Smooth muscle cell (in vitro differentiated cells): Measurements from ENCODE around the gene LVRN. TPM values are rescaled to one million over a fixed set of nuclear protein-coding genes. Genes with fewer than 3 reads are reported as not detected.

Experiments
- DNase-seq: peaks from one replicate; lab custom pipeline; 2025; ENCODE audit not compliant: unreplicated experiment; lab: John Stamatoyannopoulos, UW
- H2AFZ ChIP-seq: fragments of 200-600 bp; sonication (generic); 2 replicates; pipeline ENCODE4 v1.6.0; 2016; ENCODE audit warnings: antibody characterized with exemption, low read depth, mild to moderate bottlenecking
- H3F3A ChIP-seq: fragments of 200-600 bp; sonication (generic); 2 replicates; pipeline ENCODE4 v1.6.0; 2017; ENCODE audit warnings: antibody characterized with exemption, low read depth
- H3K27ac ChIP-seq: fragments of 200-600 bp; sonication (generic); 2 replicates; pipeline ENCODE4 v1.5.1; 2016; ENCODE audit warnings: low read depth, mild to moderate bottlenecking
- H3K27me3 ChIP-seq: fragments of 200-600 bp; sonication (generic); 2 replicates; pipeline ENCODE4 v1.6.1; 2016; ENCODE audit warnings: low read depth, mild to moderate bottlenecking
- H3K36me3 ChIP-seq: fragments of 200-600 bp; sonication (generic); 2 replicates; pipeline ENCODE4 v1.5.1; 2016; ENCODE audit warnings: low read depth
- H3K4me1 ChIP-seq: fragments of 200-600 bp; sonication (generic); 2 replicates; pipeline ENCODE4 v1.5.1; 2016; ENCODE audit warnings: low read depth
- H3K4me2 ChIP-seq: fragments of 200-600 bp; sonication (generic); 2 replicates; pipeline ENCODE4 v1.6.0; 2016; ENCODE audit warnings: mild to moderate bottlenecking
- H3K4me3 ChIP-seq: fragments of 200-600 bp; sonication (generic); 2 replicates; pipeline ENCODE4 v1.5.1; 2016; ENCODE audit warnings: mild to moderate bottlenecking
- H3K79me2 ChIP-seq: fragments of 200-600 bp; sonication (generic); 2 replicates; pipeline ENCODE4 v1.6.0; 2016; ENCODE audit warnings: low read depth, mild to moderate bottlenecking
- H3K9ac ChIP-seq: fragments of 200-600 bp; sonication (generic); 2 replicates; pipeline ENCODE4 v1.6.0; 2016; ENCODE audit warnings: low read depth
- H3K9me3 ChIP-seq: fragments of 200-600 bp; sonication (generic); replicated peaks from 2 replicates; pipeline ENCODE4 v1.5.1; 2016; ENCODE audit warnings: low read depth
- H4K20me1 ChIP-seq: fragments of 200-600 bp; sonication (generic); 2 replicates; pipeline ENCODE4 v1.6.0; 2016; ENCODE audit warnings: low read depth
- WGBS: methylation state at CpG from one replicate; pipeline ENCODE4 v1.1.7; 2016; ENCODE audit warnings: low lambda C conversion rate; 5-methylcytosine and 5-hydroxymethylcytosine counted together
- polyA plus RNA-seq: library from polyadenylated mRNA; unstranded; fragments of >200 nt; fragmentation: Nextera tagmentation; extraction: Ambion mirVana; gene quantifications from 2 replicates; pipeline ENCODE4 v1.2.1, GENCODE V29; 2016
- total RNA-seq: library from RNA; depleted of rRNA; stranded (reverse); fragments of >200 nt; gene quantifications from 2 replicates; pipeline ENCODE4 v1.2.3, GENCODE V29; 2014
- TF ChIP-seq, protein P1 (sequence below): fragments of 200-600 bp; sonication (generic); IDR thresholded peaks from 2 replicates; pipeline ENCODE4 v1.5.1; 2017; ENCODE audit warnings: borderline replicate concordance, mild to moderate bottlenecking, antibody characterized with exemption; ENCODE audit not compliant: insufficient read depth, poor library complexity, severe bottlenecking

The LVRN gene
- total and polyA plus RNA-seq, 2 experiments from 2014 or later, result 0.72 to 0.87 TPM

DNA sequence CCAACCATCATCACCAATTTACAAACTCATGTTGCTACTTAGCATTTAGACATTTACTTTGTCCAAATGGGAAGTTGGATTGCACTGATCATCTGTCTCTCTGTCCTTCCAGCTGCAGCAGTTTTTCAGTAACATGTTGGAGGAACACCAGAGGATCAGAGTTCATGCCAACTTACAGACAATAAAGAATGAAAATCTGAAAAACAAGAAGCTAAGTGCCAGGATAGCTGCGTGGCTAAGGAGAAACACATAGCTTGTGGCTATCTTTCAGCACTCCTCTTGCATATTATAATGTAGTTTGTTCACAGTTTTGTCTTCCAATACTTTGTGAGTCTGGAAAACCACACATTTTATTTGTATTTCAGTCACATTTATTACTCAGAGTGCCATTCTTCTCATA lies 63.6 kb downstream of the LVRN start:
- Histone ChIP-seq H3K4me2 (no peak overlapping the region), H3K4me3 (no peak overlapping the region), H3K27ac (no peak overlapping the region), H3F3A (no peaks in the 10 kb centered on the region), H3K4me1 (no peaks in the 10 kb centered on the region), H3K36me3 (no peaks in the 10 kb centered on the region), H3K9me3 (no peaks in the 10 kb centered on the region), H3K27me3 (no peaks in the 10 kb centered on the region), H3K9ac (no peak overlapping the region), H2AFZ (no peak overlapping the region), H4K20me1 (no peaks in the 10 kb centered on the region), H3K79me2 (no peaks in the 10 kb centered on the region)
- TF ChIP-seq, protein P1, sequence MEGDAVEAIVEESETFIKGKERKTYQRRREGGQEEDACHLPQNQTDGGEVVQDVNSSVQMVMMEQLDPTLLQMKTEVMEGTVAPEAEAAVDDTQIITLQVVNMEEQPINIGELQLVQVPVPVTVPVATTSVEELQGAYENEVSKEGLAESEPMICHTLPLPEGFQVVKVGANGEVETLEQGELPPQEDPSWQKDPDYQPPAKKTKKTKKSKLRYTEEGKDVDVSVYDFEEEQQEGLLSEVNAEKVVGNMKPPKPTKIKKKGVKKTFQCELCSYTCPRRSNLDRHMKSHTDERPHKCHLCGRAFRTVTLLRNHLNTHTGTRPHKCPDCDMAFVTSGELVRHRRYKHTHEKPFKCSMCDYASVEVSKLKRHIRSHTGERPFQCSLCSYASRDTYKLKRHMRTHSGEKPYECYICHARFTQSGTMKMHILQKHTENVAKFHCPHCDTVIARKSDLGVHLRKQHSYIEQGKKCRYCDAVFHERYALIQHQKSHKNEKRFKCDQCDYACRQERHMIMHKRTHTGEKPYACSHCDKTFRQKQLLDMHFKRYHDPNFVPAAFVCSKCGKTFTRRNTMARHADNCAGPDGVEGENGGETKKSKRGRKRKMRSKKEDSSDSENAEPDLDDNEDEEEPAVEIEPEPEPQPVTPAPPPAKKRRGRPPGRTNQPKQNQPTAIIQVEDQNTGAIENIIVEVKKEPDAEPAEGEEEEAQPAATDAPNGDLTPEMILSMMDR, result no peak
- DNase-seq, result no peak
- 93% methylated on average over 1 of the region's 1 CpG for WGBS

DNA sequence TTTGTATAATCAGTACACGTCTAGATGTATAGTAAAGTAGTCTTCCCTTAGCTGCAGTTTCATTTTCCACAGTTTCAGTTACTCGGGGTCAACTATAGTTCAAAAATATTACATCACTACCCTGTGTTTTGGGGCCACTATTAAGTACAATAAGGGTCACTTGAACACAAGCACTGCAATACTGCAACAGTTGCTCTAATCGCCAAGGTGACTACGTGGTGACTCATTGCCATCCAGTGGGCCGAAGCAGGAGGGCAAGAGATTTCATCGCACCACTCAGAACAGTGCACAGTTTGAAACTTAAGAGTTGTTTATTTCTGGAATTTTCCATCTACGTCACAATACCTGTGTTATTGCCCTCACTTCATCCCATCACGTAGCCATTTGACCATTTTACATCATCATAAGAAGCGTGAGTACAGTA lies 69.8 kb downstream of the LVRN start, which contains the start of gene ARL14EPL:
TSS of gene ARL14EPL (plus strand) at position 379 of the 424 bp plus-strand sequence. CDS start 18,994 bp downstream, outside the sequence.
- Histone ChIP-seq H3K79me2 (no peaks in the 10 kb centered on the region), H2AFZ (no peak within 1 kb of the TSS)

DNA sequence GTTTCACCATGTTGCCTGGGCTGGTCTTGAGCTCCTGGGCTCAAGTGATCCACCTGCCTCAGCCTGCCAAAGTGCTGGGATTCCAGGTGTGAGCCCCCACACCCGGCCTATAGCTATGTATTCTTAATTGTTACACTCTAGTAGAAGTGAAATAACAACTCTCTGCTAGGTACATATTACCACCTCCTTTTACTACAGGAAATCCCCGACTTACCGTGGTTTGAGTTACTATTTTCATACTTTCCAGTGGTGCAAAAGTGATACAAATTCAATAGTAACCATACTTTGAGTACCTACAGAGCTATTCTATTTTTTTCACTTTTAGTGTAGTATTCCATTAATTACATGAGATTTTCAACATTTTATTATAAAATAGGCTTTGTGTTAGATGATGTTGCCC lies 70.7 kb downstream of the LVRN start:
- Histone ChIP-seq H3K4me1 (no peaks in the 10 kb centered on the region), H3K9me3 (no peaks in the 10 kb centered on the region), H3K4me3 (no peak overlapping the region), H3K4me2 (no peak overlapping the region), H4K20me1 (no peaks in the 10 kb centered on the region), H3K36me3 (no peaks in the 10 kb centered on the region), H3F3A (no peaks in the 10 kb centered on the region), H3K79me2 (no peaks in the 10 kb centered on the region), H3K27ac (no peak overlapping the region), H3K9ac (no peak overlapping the region), H3K27me3 (no peaks in the 10 kb centered on the region), H2AFZ (no peak overlapping the region)
- WGBS, result 93% methylated on average over 3 of the region's 3 CpGs
- TF ChIP-seq, protein P1, result no peak
- DNase-seq, result no peak

More for the DNA sequence above, 69.8 kb downstream of the LVRN start, which contains the start of gene ARL14EPL:
- Histone ChIP-seq H3K27ac (no peak within 1 kb of the TSS), H3F3A (no peaks in the 10 kb centered on the region), H3K4me1 (no peaks in the 10 kb centered on the region), H3K9me3 (no peaks in the 10 kb centered on the region), H3K27me3 (no peaks in the 10 kb centered on the region), H3K36me3 (no peaks in the 10 kb centered on the region), H3K9ac (no peak within 1 kb of the TSS), H4K20me1 (no peaks in the 10 kb centered on the region), H3K4me3 (no peak within 1 kb of the TSS), H3K4me2 (peak within 1 kb of the TSS; percentile 65)
- 57% methylated on average over 9 of the region's 9 CpGs for WGBS
- no peak for DNase-seq
- TF ChIP-seq, protein P1, result no peak

DNA sequence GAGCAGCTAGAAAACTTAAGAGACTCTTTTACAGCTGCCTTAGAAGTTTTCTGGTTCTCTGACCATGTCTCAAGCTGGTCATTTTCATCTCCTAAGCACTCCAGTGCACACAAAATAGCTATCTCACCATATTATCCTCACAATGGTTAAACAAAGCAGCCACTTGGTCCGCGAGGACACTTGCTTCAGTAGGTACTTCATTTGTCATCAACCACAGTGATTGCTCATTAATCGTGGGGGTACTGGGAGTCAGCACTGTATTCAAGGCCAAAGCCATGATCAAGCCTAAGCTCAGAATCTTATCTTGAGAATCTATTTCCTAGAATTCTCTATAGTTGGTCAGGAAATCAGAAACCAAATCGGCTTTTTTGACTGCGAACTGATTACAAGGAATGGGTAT lies 72.8 kb downstream of the LVRN start:
- Histone ChIP-seq H3K9ac (no peak overlapping the region), H4K20me1 (no peaks in the 10 kb centered on the region), H3K4me1 (no peaks in the 10 kb centered on the region), H3K27ac (no peak overlapping the region), H3F3A (no peaks in the 10 kb centered on the region), H3K9me3 (no peaks in the 10 kb centered on the region), H3K4me3 (no peak overlapping the region), H2AFZ (no peak overlapping the region), H3K27me3 (no peaks in the 10 kb centered on the region), H3K36me3 (no peaks in the 10 kb centered on the region), H3K79me2 (no peaks in the 10 kb centered on the region), H3K4me2 (no peak overlapping the region)
- DNase-seq, result no peak
- TF ChIP-seq, protein P1, result no peak
- 94% methylated on average over 5 of the region's 5 CpGs for WGBS
